Measurements from ENCODE around the gene TTYH3. TPM values are rescaled to one million over a fixed set of nuclear protein-coding genes. Genes with fewer than 3 reads are reported as not detected.

The TTYH3 gene
- total and polyA plus RNA-seq, 9 of the 15 experiments (the other 6 are each of a cell fraction or from before 2014, with no cell fraction given), result 0.01 to 5.5 (median 1.1) TPM

- TF ChIP-seq MBD1 (CRISPR knock-in tag; IDR thresholded peaks at IDR 0.05) (no peak), ZNF431 (CRISPR knock-in tag; IDR thresholded peaks at IDR 0.05) (no peak), THRA (IDR thresholded peaks at IDR 0.05) (no peak), CHD2 (IDR thresholded peaks at IDR 0.05; ENCODE audit: low read depth, low read length) (no peak), STAG1 (CRISPR knock-in tag; IDR thresholded peaks at IDR 0.05; ENCODE audit: borderline replicate concordance) (no peak)
These were observed 17.7 kb upstream of the TTYH3 start (continued) for GRCh38 chr7:2613931-2614600.

GRCh38 chr7:2614631-2615330 lies 17.0 kb upstream of the TTYH3 start:
- ATAC-seq (no peak), FAIRE-seq (peak; percentile 57), DNase-seq (ENCODE audit: extremely low read depth in 1 of 4, low spot score in 3 of 4) (no peak)
- Histone ChIP-seq H3K79me2 (ENCODE audit: control insufficient read depth, insufficient read depth, low read length) (no peaks in the 10 kb centered on the region), H3K4me2 (ENCODE audit: insufficient read depth, low read length) (no peak overlapping the region), H3K36me3 (ENCODE audit: control insufficient read depth, insufficient read depth, low read length) (no peaks in the 10 kb centered on the region), H2AFZ (ENCODE audit: low read depth, low read length) (no peak overlapping the region), H3K9me3 (replicated peaks; ENCODE audit: control insufficient read depth, insufficient read depth, low read depth, low read length) (no peaks in the 10 kb centered on the region), H3K4me3 (no peak overlapping the region), H3K27me3 (ENCODE audit: control insufficient read depth in 2 of 2, insufficient read depth in 2 of 2, low read length in 2 of 2) (peaks cover 0 to 8% of the 10 kb centered on the region in 2 experiments; a peak in 3 of 5 replicates), H3K9ac (ENCODE audit: insufficient read depth in 1 of 2, low read depth in 2 of 2, low read length in 2 of 2) (peak overlapping the region in 1 of 2 experiments; percentile 72; a peak in 1 of 4 replicates), H4K20me1 (replicated peaks; ENCODE audit: control insufficient read depth, insufficient read depth, low read length) (0 out of 2 replicates have a peak, but pooled peaks cover 5% of the 10 kb centered on the region), H3K27ac (ENCODE audit: extremely low read depth, low read depth, low read length) (no peak overlapping the region), H3K4me1 (replicated peaks in 1 of 2; ENCODE audit: control insufficient read depth in 2 of 2, insufficient read depth in 2 of 2, low read length in 2 of 2) (peaks cover 10 to 53% of the 10 kb centered on the region in 2 experiments; a peak in 4 of 5 replicates), H3K9me1 (ENCODE audit: control insufficient read depth, insufficient read depth, low read length) (no peaks in the 10 kb centered on the region)
- intact Hi-C loops (cut with micrococcal nuclease) (no loop called here), in situ Hi-C loops (cut with MboI) (no loop called here)
- CTCF ChIA-PET (ENCODE audit: low intra/inter-chr PET ratio), result no interaction called here
- WGBS (ENCODE audit: insufficient coverage, low coverage, missing lambda C conversion rate), result 27% methylated on average over 22 of the region's 22 CpGs
- POLR2A ChIA-PET, result interaction anchor here (0.9 to 1.2 kb wide), 2 partner anchors 9 to 15 kb away, joined by 3 to 4 read pairs; no protein-coding TSS in a partner anchor
- BruUV-seq (replicated peaks), result no TSS peak
- TF ChIP-seq CHD2 (IDR thresholded peaks at IDR 0.05; ENCODE audit: low read depth, low read length) (no peak), HOMEZ (CRISPR knock-in tag; IDR thresholded peaks at IDR 0.05) (no peak), POLR2AphosphoS2 (IDR thresholded peaks at IDR 0.05; ENCODE audit: low read length) (no peak), SIN3A (IDR thresholded peaks at IDR 0.05; ENCODE audit: borderline replicate concordance in 2 of 2, control insufficient read depth in 1 of 2, low read depth in 2 of 2, low read length in 2 of 2) (no peak), TBL1XR1 (IDR thresholded peaks at IDR 0.05; ENCODE audit: low read length in 2 of 2) (no peak), MCM7 (IDR thresholded peaks at IDR 0.05) (no peak)
